ENCODE measurements around the gene UFC1. TPM values are rescaled to one million over a fixed set of nuclear protein-coding genes. Genes with fewer than 3 reads are reported as not detected.
A peak's percentile ranks its signal among the peaks of the same experiment; 100 is the strongest.

The UFC1 gene
- total RNA-seq, 1 donor from 2014 or later: 36.1 TPM

DNA sequence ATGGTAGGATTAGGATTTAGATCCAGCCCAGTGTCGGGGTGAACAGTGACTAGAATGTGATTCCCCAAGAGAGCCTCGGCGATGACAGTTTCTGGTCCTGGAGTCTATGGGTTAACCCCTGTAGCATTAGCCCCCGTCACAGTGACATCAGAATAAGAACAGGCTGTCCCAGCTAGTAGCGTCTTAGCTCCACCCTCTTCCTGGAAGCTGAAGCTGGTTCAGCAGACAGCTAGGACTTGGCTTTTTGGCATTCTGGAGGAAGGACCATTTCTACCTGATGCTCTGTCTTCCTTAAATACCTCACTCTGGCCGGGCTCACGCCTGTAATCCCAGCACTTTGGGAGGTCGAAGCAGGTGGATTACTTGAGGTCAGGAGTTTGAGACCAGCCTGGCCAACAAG is 53.4 kb downstream of the UFC1 start:
- no peak for DNase-seq (ENCODE audit: low spot score)
- peak; percentile 27 for ATAC-seq

Other genes starting within 250 kb of the UFC1 start
- gene ITLN2, start 199.2 kb upstream of the UFC1 start, total RNA-seq: not detected
- 65.4 TPM for gene F11R, start 132.8 kb upstream of the UFC1 start, total RNA-seq
- 30.7 TPM for gene TSTD1, start 115.0 kb upstream of the UFC1 start, total RNA-seq
- 27.6 TPM for gene USF1, start 108.0 kb upstream of the UFC1 start, total RNA-seq
- gene ARHGAP30, start 84.1 kb upstream of the UFC1 start, total RNA-seq: 4.0 TPM
- gene NECTIN4, start 64.4 kb upstream of the UFC1 start, total RNA-seq: not detected
- gene KLHDC9, start 55.6 kb upstream of the UFC1 start, total RNA-seq: 6.2 TPM
- 22.0 TPM for gene PFDN2, start 35.9 kb upstream of the UFC1 start, total RNA-seq
- gene NIT1, start 35.9 kb upstream of the UFC1 start, total RNA-seq: 70.3 TPM
- gene DEDD, start 21.3 kb upstream of the UFC1 start, total RNA-seq: 17.6 TPM
- gene USP21, start 5.5 kb downstream of the UFC1 start, total RNA-seq: 10.2 TPM
- 9.3 TPM for gene PPOX, start 12.4 kb downstream of the UFC1 start, total RNA-seq
- gene B4GALT3, start 23.5 kb downstream of the UFC1 start, total RNA-seq: 9.1 TPM
- 1.1 TPM for gene ADAMTS4, start 45.1 kb downstream of the UFC1 start, total RNA-seq
- gene NDUFS2, start 48.4 kb downstream of the UFC1 start, total RNA-seq: 106 TPM
- gene FCER1G, start 61.3 kb downstream of the UFC1 start, total RNA-seq: 13.4 TPM
- 4,148 TPM for gene APOA2, start 69.7 kb downstream of the UFC1 start, total RNA-seq
- 6.3 TPM for gene TOMM40L, start 72.1 kb downstream of the UFC1 start, total RNA-seq
- 158 TPM for gene NR1I3, start 84.2 kb downstream of the UFC1 start, total RNA-seq
- gene PCP4L1, start 104.8 kb downstream of the UFC1 start, total RNA-seq: 5.1 TPM
- 2.4 TPM for gene MPZ, start 156.0 kb downstream of the UFC1 start, total RNA-seq
- gene SDHC, start 160.4 kb downstream of the UFC1 start, total RNA-seq: 223 TPM
- not detected for gene CFAP126, start 213.9 kb downstream of the UFC1 start, total RNA-seq

All from left lobe of liver (tissue), 2 donors.